SK-N-SH treated with all-trans-retinoic acid at 6 μM for 48 hours (cell line): ENCODE results near the gene ADGRD2.

Source experiments
- ATAC-seq: fragments of 200-7000 bp; cut with Tn5 transposase; 3 replicates; pipeline ENCODE4 v1.9.1; 2020; ENCODE audit warnings: mild to moderate bottlenecking, moderate library complexity
- ARNTL ChIP-seq: fragments of 450-650 bp; formaldehyde crosslinking; IDR thresholded peaks from 2 replicates; pipeline ENCODE4 v1.5.0; 2020; ENCODE audit warnings: low read depth, mild to moderate bottlenecking, moderate library complexity, borderline replicate concordance
- BACH2 ChIP-seq: fragments of 250-450 bp; sonication (Bioruptor Pico); IDR thresholded peaks from 2 replicates; pipeline ENCODE4 v1.9.0; 2021; ENCODE audit warnings: mild to moderate bottlenecking, borderline replicate concordance
- CSDC2 ChIP-seq: fragments of 250-450 bp; sonication (Bioruptor Pico); IDR thresholded peaks from 2 replicates; pipeline ENCODE4 v1.5.0; 2020; ENCODE audit warnings: mild to moderate bottlenecking, moderate library complexity
- ESRRG ChIP-seq: fragments of 250-450 bp; sonication (Bioruptor Pico); IDR thresholded peaks from 2 replicates; pipeline ENCODE4 v1.6.1; 2021; ENCODE audit warnings: mild to moderate bottlenecking
- GLIS3 ChIP-seq: fragments of 250-450 bp; sonication (Bioruptor Pico); IDR thresholded peaks from 2 replicates; pipeline ENCODE4 v1.5.0; 2020; ENCODE audit warnings: mild to moderate bottlenecking, moderate library complexity
- ISL1 ChIP-seq: fragments of 250-450 bp; sonication (Bioruptor Pico); IDR thresholded peaks from 2 replicates; pipeline ENCODE4 v2.1.2; 2022; ENCODE audit warnings: mild to moderate bottlenecking, moderate library complexity
- OSR1 ChIP-seq: fragments of 250-450 bp; sonication (Bioruptor Pico); IDR thresholded peaks from 2 replicates; pipeline ENCODE4 v1.8.0; 2022; ENCODE audit warnings: moderate library complexity, mild to moderate bottlenecking, inconsistent platforms
- PPARA ChIP-seq: fragments of 250-450 bp; sonication (Bioruptor Pico); IDR thresholded peaks from 2 replicates; pipeline ENCODE4 v1.5.0; 2020; ENCODE audit warnings: mild to moderate bottlenecking, borderline replicate concordance
- RARB ChIP-seq: fragments of 250-450 bp; sonication (Bioruptor Pico); IDR thresholded peaks from 2 replicates; pipeline ENCODE4 v1.8.0; 2021; ENCODE audit warnings: mild to moderate bottlenecking, moderate library complexity
- SNAI2 ChIP-seq: fragments of 250-450 bp; sonication (Bioruptor Pico); IDR thresholded peaks from 2 replicates; pipeline ENCODE4 v1.5.0; 2020; ENCODE audit warnings: mild to moderate bottlenecking, moderate library complexity
- TCF4 ChIP-seq: fragments of 250-450 bp; sonication (Bioruptor Pico); IDR thresholded peaks from 2 replicates; pipeline ENCODE4 v1.8.0; 2021; ENCODE audit warnings: mild to moderate bottlenecking, moderate library complexity, borderline replicate concordance
- TOX ChIP-seq: fragments of 250-450 bp; sonication (Bioruptor Pico); IDR thresholded peaks from 2 replicates; pipeline ENCODE4 v1.8.0; 2021; ENCODE audit warnings: mild to moderate bottlenecking, moderate library complexity, borderline replicate concordance
- TSHZ2 ChIP-seq: fragments of 250-450 bp; sonication (Bioruptor Pico); IDR thresholded peaks from 2 replicates; pipeline ENCODE4 v1.5.0; 2020; ENCODE audit warnings: mild to moderate bottlenecking, moderate library complexity
- ZC3H10 ChIP-seq: fragments of 250-450 bp; sonication (Bioruptor Pico); IDR thresholded peaks from 2 replicates; pipeline ENCODE4 v1.5.1; 2021; ENCODE audit warnings: mild to moderate bottlenecking, moderate library complexity
- ZFP3 ChIP-seq: fragments of 250-450 bp; sonication (Bioruptor Pico); IDR thresholded peaks from 2 replicates; pipeline ENCODE4 v1.5.0; 2020; ENCODE audit warnings: mild to moderate bottlenecking, moderate library complexity
- ZFP30 ChIP-seq: fragments of 450-650 bp; formaldehyde crosslinking; IDR thresholded peaks from 2 replicates; pipeline ENCODE4 v1.5.0; 2022; ENCODE audit warnings: mild to moderate bottlenecking, moderate library complexity
- ZNF565 ChIP-seq: fragments of 450-650 bp; formaldehyde crosslinking; conservative IDR thresholded peaks from 2 replicates; pipeline ENCODE4 v1.5.0; 2020; ENCODE audit warnings: low read depth, mild to moderate bottlenecking, moderate library complexity
- ZNF70 ChIP-seq: fragments of 450-650 bp; formaldehyde crosslinking; IDR thresholded peaks from 2 replicates; pipeline ENCODE4 v1.5.0; 2020; ENCODE audit warnings: mild to moderate bottlenecking, moderate library complexity
- TF ChIP-seq, protein P1 (sequence below): fragments of 250-450 bp; sonication (Bioruptor Pico); IDR thresholded peaks from 2 replicates; pipeline ENCODE4 v1.8.0; 2020; ENCODE audit warnings: mild to moderate bottlenecking, moderate library complexity, borderline replicate concordance
- TF ChIP-seq, protein P2 (sequence below): fragments of 250-450 bp; sonication (Bioruptor Pico); IDR thresholded peaks from 2 replicates; pipeline ENCODE4 v1.8.0; 2021; ENCODE audit warnings: low read depth, mild to moderate bottlenecking, moderate library complexity, borderline replicate concordance
- TF ChIP-seq, protein P3 (sequence below): fragments of 250-450 bp; sonication (Bioruptor Pico); IDR thresholded peaks from 2 replicates; pipeline ENCODE4 v1.5.1; 2021; ENCODE audit warnings: mild to moderate bottlenecking, moderate library complexity
- TF ChIP-seq, protein P4 (sequence below): fragments of 250-450 bp; sonication (Bioruptor Pico); IDR thresholded peaks from 2 replicates; pipeline ENCODE4 v1.5.1; 2020; ENCODE audit warnings: low read depth, mild to moderate bottlenecking, moderate library complexity

Gene ADGRD2

GRCh38 chr9:124429530-124429867, 20.8 kb upstream of the ADGRD2 start:
- TF ChIP-seq ZNF70 (CRISPR knock-in tag) = no peak
- no peak for TF ChIP-seq CSDC2 (CRISPR knock-in tag)
- no peak for TF ChIP-seq RARB
- TF ChIP-seq, protein P1, sequence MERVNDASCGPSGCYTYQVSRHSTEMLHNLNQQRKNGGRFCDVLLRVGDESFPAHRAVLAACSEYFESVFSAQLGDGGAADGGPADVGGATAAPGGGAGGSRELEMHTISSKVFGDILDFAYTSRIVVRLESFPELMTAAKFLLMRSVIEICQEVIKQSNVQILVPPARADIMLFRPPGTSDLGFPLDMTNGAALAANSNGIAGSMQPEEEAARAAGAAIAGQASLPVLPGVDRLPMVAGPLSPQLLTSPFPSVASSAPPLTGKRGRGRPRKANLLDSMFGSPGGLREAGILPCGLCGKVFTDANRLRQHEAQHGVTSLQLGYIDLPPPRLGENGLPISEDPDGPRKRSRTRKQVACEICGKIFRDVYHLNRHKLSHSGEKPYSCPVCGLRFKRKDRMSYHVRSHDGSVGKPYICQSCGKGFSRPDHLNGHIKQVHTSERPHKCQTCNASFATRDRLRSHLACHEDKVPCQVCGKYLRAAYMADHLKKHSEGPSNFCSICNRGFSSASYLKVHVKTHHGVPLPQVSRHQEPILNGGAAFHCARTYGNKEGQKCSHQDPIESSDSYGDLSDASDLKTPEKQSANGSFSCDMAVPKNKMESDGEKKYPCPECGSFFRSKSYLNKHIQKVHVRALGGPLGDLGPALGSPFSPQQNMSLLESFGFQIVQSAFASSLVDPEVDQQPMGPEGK (CRISPR knock-in tag) = no peak
- no peak for TF ChIP-seq TOX (CRISPR knock-in tag)
- TF ChIP-seq OSR1 (CRISPR knock-in tag) = no peak
- no peak for TF ChIP-seq ARNTL
- no peak for TF ChIP-seq ESRRG (CRISPR knock-in tag)
- TF ChIP-seq BACH2 = no peak
- TF ChIP-seq TSHZ2 (CRISPR knock-in tag) = no peak
- TF ChIP-seq, protein P2, sequence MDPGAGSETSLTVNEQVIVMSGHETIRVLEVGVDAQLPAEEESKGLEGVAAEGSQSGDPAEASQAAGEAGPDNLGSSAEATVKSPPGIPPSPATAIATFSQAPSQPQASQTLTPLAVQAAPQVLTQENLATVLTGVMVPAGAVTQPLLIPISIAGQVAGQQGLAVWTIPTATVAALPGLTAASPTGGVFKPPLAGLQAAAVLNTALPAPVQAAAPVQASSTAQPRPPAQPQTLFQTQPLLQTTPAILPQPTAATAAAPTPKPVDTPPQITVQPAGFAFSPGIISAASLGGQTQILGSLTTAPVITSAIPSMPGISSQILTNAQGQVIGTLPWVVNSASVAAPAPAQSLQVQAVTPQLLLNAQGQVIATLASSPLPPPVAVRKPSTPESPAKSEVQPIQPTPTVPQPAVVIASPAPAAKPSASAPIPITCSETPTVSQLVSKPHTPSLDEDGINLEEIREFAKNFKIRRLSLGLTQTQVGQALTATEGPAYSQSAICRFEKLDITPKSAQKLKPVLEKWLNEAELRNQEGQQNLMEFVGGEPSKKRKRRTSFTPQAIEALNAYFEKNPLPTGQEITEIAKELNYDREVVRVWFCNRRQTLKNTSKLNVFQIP = no peak
- no peak for TF ChIP-seq GLIS3 (CRISPR knock-in tag)
- TF ChIP-seq ZNF565 (CRISPR knock-in tag) = no peak
- no peak for TF ChIP-seq SNAI2 (CRISPR knock-in tag)
- no peak for TF ChIP-seq TCF4 (CRISPR knock-in tag)
- TF ChIP-seq, protein P3, sequence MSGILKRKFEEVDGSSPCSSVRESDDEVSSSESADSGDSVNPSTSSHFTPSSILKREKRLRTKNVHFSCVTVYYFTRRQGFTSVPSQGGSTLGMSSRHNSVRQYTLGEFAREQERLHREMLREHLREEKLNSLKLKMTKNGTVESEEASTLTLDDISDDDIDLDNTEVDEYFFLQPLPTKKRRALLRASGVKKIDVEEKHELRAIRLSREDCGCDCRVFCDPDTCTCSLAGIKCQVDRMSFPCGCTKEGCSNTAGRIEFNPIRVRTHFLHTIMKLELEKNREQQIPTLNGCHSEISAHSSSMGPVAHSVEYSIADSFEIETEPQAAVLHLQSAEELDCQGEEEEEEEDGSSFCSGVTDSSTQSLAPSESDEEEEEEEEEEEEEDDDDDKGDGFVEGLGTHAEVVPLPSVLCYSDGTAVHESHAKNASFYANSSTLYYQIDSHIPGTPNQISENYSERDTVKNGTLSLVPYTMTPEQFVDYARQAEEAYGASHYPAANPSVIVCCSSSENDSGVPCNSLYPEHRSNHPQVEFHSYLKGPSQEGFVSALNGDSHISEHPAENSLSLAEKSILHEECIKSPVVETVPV (CRISPR knock-in tag) = no peak
- no peak for TF ChIP-seq ZC3H10 (CRISPR knock-in tag)
- no peak for TF ChIP-seq ZFP30 (CRISPR knock-in tag)
- no peak for ATAC-seq

DNA sequence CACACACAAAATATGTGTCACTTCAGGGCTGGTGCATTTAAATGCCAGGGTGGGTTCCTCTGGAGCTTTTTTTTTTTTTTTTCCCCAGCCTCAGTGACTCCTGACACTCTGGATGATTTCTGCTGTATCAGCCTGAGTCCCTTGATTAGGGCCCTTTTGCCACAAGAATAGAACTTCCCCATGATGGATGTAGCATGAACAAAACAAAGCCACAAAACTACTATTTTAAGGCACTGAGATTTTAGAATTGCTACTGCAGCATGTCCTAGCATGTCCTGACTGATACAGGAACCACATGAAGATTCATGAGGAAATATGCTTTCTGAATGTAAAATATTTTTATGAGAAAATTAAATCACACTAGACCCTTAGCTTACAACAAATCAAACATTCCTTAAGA, 13.9 kb upstream of the ADGRD2 start:
- ATAC-seq = no peak
- TF ChIP-seq, protein P1 (CRISPR knock-in tag) = no peak
- TF ChIP-seq GLIS3 (CRISPR knock-in tag) (no peak), ZFP30 (CRISPR knock-in tag) (no peak), ESRRG (CRISPR knock-in tag) (no peak), ZNF70 (CRISPR knock-in tag) (no peak), TOX (CRISPR knock-in tag) (no peak), ARNTL (no peak), PPARA (CRISPR knock-in tag) (no peak), RARB (no peak), ZC3H10 (CRISPR knock-in tag) (no peak), ISL1 (CRISPR knock-in tag) (no peak), TSHZ2 (CRISPR knock-in tag) (no peak), CSDC2 (CRISPR knock-in tag) (no peak), ZFP3 (CRISPR knock-in tag) (no peak), OSR1 (CRISPR knock-in tag) (no peak), BACH2 (no peak)
- TF ChIP-seq, protein P4, sequence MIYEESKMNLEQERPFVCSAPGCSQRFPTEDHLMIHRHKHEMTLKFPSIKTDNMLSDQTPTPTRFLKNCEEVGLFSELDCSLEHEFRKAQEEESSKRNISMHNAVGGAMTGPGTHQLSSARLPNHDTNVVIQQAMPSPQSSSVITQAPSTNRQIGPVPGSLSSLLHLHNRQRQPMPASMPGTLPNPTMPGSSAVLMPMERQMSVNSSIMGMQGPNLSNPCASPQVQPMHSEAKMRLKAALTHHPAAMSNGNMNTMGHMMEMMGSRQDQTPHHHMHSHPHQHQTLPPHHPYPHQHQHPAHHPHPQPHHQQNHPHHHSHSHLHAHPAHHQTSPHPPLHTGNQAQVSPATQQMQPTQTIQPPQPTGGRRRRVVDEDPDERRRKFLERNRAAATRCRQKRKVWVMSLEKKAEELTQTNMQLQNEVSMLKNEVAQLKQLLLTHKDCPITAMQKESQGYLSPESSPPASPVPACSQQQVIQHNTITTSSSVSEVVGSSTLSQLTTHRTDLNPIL (CRISPR knock-in tag) = no peak
- TF ChIP-seq, protein P3 (CRISPR knock-in tag) = no peak
